ENCODE measurements around the gene TSPEAR. TPM values are rescaled to one million over a fixed set of nuclear protein-coding genes. Genes with fewer than 3 reads are reported as not detected.
"Not testable (repeated sequence)": the region's sequence is repeated elsewhere in the genome, so short reads cannot be mapped to it uniquely, and the experiment has no call there.

TSPEAR gene
- total RNA-seq, 1 donor from 2014 or later = not detected

- no peak for DNase-seq
- no peak overlapping the region for H3K4me3 Mint-ChIP-seq
- peaks cover 21% of the 10 kb centered on the region for H3K9me3 Mint-ChIP-seq
- H3K27me3 Mint-ChIP-seq = peaks cover 3% of the 10 kb centered on the region
- H3K27ac Mint-ChIP-seq = no peak overlapping the region
- intact Hi-C loops (cut with micrococcal nuclease) = no loop called here
- peaks cover 10% of the 10 kb centered on the region for H3K36me3 Mint-ChIP-seq (ENCODE audit: low read depth)
- peaks cover 3% of the 10 kb centered on the region for H3K4me1 Mint-ChIP-seq
Measured at GRCh38 chr21:44578371-44579055, 132.9 kb downstream of the TSPEAR start.

- no peak for DNase-seq
- intact Hi-C loops (cut with micrococcal nuclease) = no loop called here
- no peak overlapping the region for H3K4me3 Mint-ChIP-seq
- H3K4me1 Mint-ChIP-seq = no peaks in the 10 kb centered on the region
- H3K27ac Mint-ChIP-seq = no peak overlapping the region
- H3K9me3 Mint-ChIP-seq = peaks cover 13% of the 10 kb centered on the region
- H3K36me3 Mint-ChIP-seq (ENCODE audit: low read depth) = peaks cover 7% of the 10 kb centered on the region
- H3K27me3 Mint-ChIP-seq = peaks cover 3% of the 10 kb centered on the region
Measured at GRCh38 chr21:44576025-44576420, 135.3 kb downstream of the TSPEAR start.

GRCh38 chr21:44575307-44576024 lies 135.9 kb downstream of the TSPEAR start:
- Mint-ChIP-seq H3K36me3 (ENCODE audit: low read depth) (peaks cover 7% of the 10 kb centered on the region), H3K27ac (no peak overlapping the region)

GRCh38 chr21:44574457-44575306 lies 136.7 kb downstream of the TSPEAR start:
- Mint-ChIP-seq H3K27ac (no peak overlapping the region), H3K9me3 (peaks cover 13% of the 10 kb centered on the region), H3K36me3 (ENCODE audit: low read depth) (peaks cover 6% of the 10 kb centered on the region), H3K4me3 (no peak overlapping the region), H3K27me3 (peaks cover 3% of the 10 kb centered on the region), H3K4me1 (no peaks in the 10 kb centered on the region)
- no peak for DNase-seq
- intact Hi-C loops (cut with micrococcal nuclease) = no loop called here

More at GRCh38 chr21:44575307-44576024, 135.9 kb downstream of the TSPEAR start:
- Mint-ChIP-seq H3K4me1 (no peaks in the 10 kb centered on the region), H3K27me3 (peaks cover 3% of the 10 kb centered on the region), H3K9me3 (peaks cover 13% of the 10 kb centered on the region), H3K4me3 (no peak overlapping the region)
- intact Hi-C loops (cut with micrococcal nuclease) = no loop called here
- no peak for DNase-seq

GRCh38 chr21:44573630-44574456 lies 137.5 kb downstream of the TSPEAR start, which contains the start of gene KRTAP10-4:
Gene KRTAP10-4 (plus strand): TSS chr21:44573729. CDS start chr21:44573759, 30 bp downstream.
- intact Hi-C loops (cut with micrococcal nuclease); H3K4me3 Mint-ChIP-seq; H3K27ac Mint-ChIP-seq; DNase-seq; H3K27me3 Mint-ChIP-seq; H3K36me3 Mint-ChIP-seq (ENCODE audit: low read depth); H3K4me1 Mint-ChIP-seq: not testable (repeated sequence)
- H3K9me3 Mint-ChIP-seq = peaks cover 13% of the 10 kb centered on the region

- peaks cover 13% of the 10 kb centered on the region for H3K9me3 Mint-ChIP-seq
- no peak overlapping the region for H3K4me3 Mint-ChIP-seq
- H3K4me1 Mint-ChIP-seq = no peaks in the 10 kb centered on the region
- H3K27ac Mint-ChIP-seq = no peak overlapping the region
- H3K27me3 Mint-ChIP-seq = peaks cover 3% of the 10 kb centered on the region
- no peak for DNase-seq
- intact Hi-C loops (cut with micrococcal nuclease) = no loop called here
- H3K36me3 Mint-ChIP-seq (ENCODE audit: low read depth) = peaks cover 4% of the 10 kb centered on the region
Measured at GRCh38 chr21:44572959-44573583, 138.3 kb downstream of the TSPEAR start.

GRCh38 chr21:44571844-44572782 lies 139.3 kb downstream of the TSPEAR start:
- Mint-ChIP-seq H3K27me3 (peaks cover 3% of the 10 kb centered on the region), H3K4me1 (no peaks in the 10 kb centered on the region), H3K4me3 (no peak overlapping the region), H3K9me3 (peaks cover 5% of the 10 kb centered on the region), H3K27ac (no peak overlapping the region), H3K36me3 (ENCODE audit: low read depth) (no peaks in the 10 kb centered on the region)
- DNase-seq = no peak
- intact Hi-C loops (cut with micrococcal nuclease) = no loop called here

- no peak overlapping the region for H3K27ac Mint-ChIP-seq
Measured at GRCh38 chr21:44571296-44571695, 140.1 kb downstream of the TSPEAR start.

GRCh38 chr21:44569861-44570517 lies 141.4 kb downstream of the TSPEAR start:
- Mint-ChIP-seq H3K9me3 (no peaks in the 10 kb centered on the region), H3K4me3 (no peak overlapping the region), H3K4me1 (peaks cover 6% of the 10 kb centered on the region), H3K36me3 (ENCODE audit: low read depth) (no peaks in the 10 kb centered on the region), H3K27me3 (peaks cover 3% of the 10 kb centered on the region), H3K27ac (no peak overlapping the region)
- intact Hi-C loops (cut with micrococcal nuclease) = no loop called here
- no peak for DNase-seq

More at GRCh38 chr21:44571296-44571695, 140.1 kb downstream of the TSPEAR start:
- intact Hi-C loops (cut with micrococcal nuclease) = no loop called here
- H3K27me3 Mint-ChIP-seq = peaks cover 3% of the 10 kb centered on the region
- no peak for DNase-seq
- no peaks in the 10 kb centered on the region for H3K4me1 Mint-ChIP-seq
- no peak overlapping the region for H3K4me3 Mint-ChIP-seq
- H3K36me3 Mint-ChIP-seq (ENCODE audit: low read depth) = no peaks in the 10 kb centered on the region
- H3K9me3 Mint-ChIP-seq = peaks cover 5% of the 10 kb centered on the region

- no peak for DNase-seq
- H3K9me3 Mint-ChIP-seq = no peaks in the 10 kb centered on the region
- peaks cover 12% of the 10 kb centered on the region for H3K4me1 Mint-ChIP-seq
- no peaks in the 10 kb centered on the region for H3K27me3 Mint-ChIP-seq
- no peak overlapping the region for H3K27ac Mint-ChIP-seq
- intact Hi-C loops (cut with micrococcal nuclease) = no loop called here
- no peaks in the 10 kb centered on the region for H3K36me3 Mint-ChIP-seq (ENCODE audit: low read depth)
- no peak overlapping the region for H3K4me3 Mint-ChIP-seq
Measured at GRCh38 chr21:44568667-44569556, 142.5 kb downstream of the TSPEAR start.

GRCh38 chr21:44568261-44568660 lies 143.1 kb downstream of the TSPEAR start:
- intact Hi-C loops (cut with micrococcal nuclease) = no loop called here
- H3K4me3 Mint-ChIP-seq = no peak overlapping the region

More at GRCh38 chr21:44568261-44568660, 143.1 kb downstream of the TSPEAR start:
- Mint-ChIP-seq H3K27me3 (no peaks in the 10 kb centered on the region), H3K9me3 (no peaks in the 10 kb centered on the region), H3K4me1 (peaks cover 12% of the 10 kb centered on the region), H3K27ac (no peak overlapping the region), H3K36me3 (ENCODE audit: low read depth) (no peaks in the 10 kb centered on the region)
- no peak for DNase-seq
